ENCODE measurements around the gene STX8.

STX8 gene

DNA sequence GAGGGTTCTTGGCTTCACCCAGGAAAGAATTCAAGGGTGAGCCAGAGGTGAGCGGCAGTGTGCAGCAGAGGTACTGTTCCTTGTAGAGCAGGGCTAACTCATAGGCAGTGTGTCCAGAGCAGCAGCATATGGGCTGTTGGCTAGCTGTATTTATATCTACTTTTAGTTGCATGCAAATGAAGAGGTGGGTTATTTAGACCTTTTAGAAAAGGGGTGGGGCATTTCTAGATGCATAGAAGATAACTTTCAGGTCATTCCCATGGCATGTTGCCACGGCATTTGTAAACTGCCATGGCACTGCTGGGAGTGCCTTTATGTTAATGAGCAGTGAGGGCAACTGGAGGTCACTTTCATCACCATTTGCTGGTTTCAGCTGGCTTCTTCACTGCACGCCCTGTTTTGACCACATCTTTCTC is 141.0 kb downstream of the STX8 start:
- TF ChIP-seq, protein P1, sequence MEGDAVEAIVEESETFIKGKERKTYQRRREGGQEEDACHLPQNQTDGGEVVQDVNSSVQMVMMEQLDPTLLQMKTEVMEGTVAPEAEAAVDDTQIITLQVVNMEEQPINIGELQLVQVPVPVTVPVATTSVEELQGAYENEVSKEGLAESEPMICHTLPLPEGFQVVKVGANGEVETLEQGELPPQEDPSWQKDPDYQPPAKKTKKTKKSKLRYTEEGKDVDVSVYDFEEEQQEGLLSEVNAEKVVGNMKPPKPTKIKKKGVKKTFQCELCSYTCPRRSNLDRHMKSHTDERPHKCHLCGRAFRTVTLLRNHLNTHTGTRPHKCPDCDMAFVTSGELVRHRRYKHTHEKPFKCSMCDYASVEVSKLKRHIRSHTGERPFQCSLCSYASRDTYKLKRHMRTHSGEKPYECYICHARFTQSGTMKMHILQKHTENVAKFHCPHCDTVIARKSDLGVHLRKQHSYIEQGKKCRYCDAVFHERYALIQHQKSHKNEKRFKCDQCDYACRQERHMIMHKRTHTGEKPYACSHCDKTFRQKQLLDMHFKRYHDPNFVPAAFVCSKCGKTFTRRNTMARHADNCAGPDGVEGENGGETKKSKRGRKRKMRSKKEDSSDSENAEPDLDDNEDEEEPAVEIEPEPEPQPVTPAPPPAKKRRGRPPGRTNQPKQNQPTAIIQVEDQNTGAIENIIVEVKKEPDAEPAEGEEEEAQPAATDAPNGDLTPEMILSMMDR (IDR thresholded peaks at IDR 0.05) = no peak
- no peak for DNase-seq (ENCODE audit: low spot score)
- no peak overlapping the region for H3K4me3 ChIP-seq
- no peak overlapping the region for H3K27ac ChIP-seq

- Histone ChIP-seq H3K27ac (peak overlapping the region in 1 of 2 donors; percentile 35), H3K4me3 (no peak overlapping the region)
- DNase-seq (ENCODE audit: low spot score) = no peak
- TF ChIP-seq, protein P1 (IDR thresholded peaks at IDR 0.05) = no peak
Observed at GRCh38 chr17:9432934-9433421, 142.6 kb downstream of the STX8 start.

DNA sequence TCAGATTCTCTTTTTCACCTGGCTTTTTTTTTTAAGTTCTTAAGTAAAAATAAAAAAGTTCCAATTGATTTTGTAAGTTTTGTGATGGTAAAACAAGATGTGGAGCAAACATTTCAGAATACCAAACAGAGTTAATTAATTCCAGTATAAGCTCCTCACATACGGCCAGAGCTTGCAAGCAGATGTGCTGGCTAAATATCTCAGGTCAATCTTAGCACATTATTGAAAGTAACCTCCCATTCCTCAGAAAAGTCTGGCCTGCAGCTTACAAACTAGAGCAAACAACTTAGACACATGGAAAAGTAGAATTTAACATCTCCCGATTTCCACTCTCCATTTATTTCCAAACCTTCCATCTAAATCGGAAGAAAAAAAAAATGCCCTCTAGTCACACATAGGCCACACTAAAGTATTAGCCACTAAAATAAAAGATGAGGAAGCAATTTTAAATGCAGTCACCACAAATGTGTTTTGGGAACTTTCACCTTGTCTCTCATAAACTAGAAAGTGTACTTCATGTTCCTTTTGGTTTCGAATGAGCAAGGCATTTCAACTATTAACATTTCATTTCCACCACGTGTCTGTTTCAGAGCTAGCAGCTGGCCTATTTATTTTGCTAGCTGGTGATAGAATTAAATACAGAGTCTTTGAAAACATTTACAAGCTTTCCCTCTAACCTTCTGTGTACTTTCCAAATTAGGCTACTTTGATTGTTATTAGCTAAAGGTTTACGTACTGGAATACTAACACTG is 143.3 kb downstream of the STX8 start:
- Histone ChIP-seq H3K4me3 (no peak overlapping the region), H3K27ac (peak overlapping the region; percentile 14 to 35)
- TF ChIP-seq, protein P1 (IDR thresholded peaks at IDR 0.05) = no peak
- no peak for DNase-seq (ENCODE audit: low spot score)

DNA sequence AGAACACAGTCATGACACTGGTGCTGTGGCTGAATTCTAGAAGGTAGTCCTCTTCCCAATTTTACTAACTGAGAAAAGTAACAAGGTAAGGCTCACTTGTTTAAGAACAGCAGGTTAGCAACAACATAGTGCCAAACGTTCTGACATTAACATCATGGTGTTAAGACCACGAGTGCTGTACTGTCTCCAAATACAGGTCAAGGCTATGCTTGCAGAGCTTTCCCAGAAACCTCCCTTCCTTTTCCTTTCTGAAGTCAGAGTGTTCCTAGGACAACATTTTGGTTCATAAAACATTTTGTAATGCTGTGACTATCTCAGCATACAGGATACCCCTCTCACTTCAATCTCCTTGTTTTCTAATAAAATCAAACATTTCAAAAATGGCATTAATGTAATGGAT is 144.0 kb downstream of the STX8 start:
- DNase-seq (ENCODE audit: low spot score) = no peak
- no peak overlapping the region for H3K4me3 ChIP-seq
- peak overlapping the region; percentile 14 to 16 for H3K27ac ChIP-seq
- TF ChIP-seq, protein P1 (IDR thresholded peaks at IDR 0.05) = no peak

DNA sequence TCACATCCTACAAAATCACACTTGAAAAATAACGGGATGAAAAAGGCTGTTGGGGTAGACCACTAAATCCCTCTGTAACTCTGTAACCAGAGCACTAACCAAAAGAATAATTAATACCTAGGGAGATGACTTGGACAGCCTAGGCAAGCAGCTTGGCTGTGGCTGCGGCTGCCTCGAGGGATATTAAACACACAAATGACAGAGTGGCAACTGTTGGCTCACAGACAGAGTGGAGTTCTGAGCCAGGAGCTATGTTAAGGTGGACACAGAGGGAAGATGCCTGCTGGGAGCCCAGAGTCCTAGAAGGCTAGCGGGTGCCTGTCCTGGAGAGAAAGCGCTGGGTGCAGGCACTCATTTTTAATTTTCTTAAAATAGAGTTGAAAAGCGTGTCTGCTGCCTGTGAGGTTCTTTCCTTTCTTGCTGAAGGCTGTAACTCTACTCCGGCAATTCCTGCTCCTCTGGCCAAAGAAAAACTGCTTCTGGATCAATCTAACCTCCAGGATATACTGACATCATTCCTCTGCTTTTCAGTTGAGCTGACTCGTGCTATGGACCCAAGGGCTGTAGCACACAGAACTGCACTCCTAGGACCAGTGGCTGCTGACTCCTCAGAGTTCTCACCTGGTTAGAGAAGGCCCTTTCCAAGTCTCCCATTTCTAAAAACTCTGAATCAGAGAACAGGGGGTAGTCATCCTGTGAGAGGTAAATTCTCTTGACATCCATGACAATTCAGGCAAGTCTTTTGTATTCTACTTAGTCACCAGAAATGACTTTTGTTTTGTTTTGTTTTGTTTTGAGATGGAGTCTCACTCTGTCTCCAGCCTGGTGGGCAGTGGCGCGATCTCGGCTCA is 147.9 kb downstream of the STX8 start:
- no peak overlapping the region for H3K27ac ChIP-seq
- DNase-seq (ENCODE audit: low spot score) = no peak
- TF ChIP-seq, protein P1 (IDR thresholded peaks at IDR 0.05) = no peak
- H3K4me3 ChIP-seq = no peak overlapping the region

GRCh38 chr17:9424071-9424640 is 151.5 kb downstream of the STX8 start:
- TF ChIP-seq, protein P1 (IDR thresholded peaks at IDR 0.05) = no peak
- H3K27ac ChIP-seq = no peak overlapping the region
- H3K4me3 ChIP-seq = no peak overlapping the region
- no peak for DNase-seq (ENCODE audit: low spot score)

All from coronary artery (tissue), 2 donors.